HG03045 (cell line): ENCODE results near the gene EXOG.
A peak's percentile ranks its signal among the peaks of the same experiment; 100 is the strongest.

Experiments used
- ATAC-seq: cut with Tn5 transposase; IDR thresholded peaks from one replicate; pipeline ENCODE4 v1.9.1; 2021; ENCODE audit warnings: mild to moderate bottlenecking, moderate library complexity; ENCODE audit not compliant: unreplicated experiment

The EXOG gene

DNA sequence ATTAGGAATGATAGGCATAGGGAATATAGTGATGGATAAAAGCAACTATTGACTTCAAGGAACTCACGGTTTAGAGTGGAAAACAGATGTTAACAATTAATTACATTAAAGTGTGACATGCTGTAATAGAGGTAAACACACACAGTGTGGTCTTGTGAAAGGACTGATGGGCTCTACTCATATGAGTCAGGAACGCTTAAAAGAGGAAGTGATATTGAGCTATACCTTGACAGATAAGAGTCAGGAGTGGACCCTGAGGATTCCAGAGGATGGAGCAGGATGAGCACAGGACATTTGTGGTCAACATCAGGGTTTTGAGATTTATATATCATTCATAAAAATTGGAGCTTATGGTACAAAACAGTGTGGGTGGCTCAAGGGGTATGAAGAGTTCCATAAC, 11.0 kb downstream of the EXOG start:
- peak; percentile 92 for ATAC-seq

DNA sequence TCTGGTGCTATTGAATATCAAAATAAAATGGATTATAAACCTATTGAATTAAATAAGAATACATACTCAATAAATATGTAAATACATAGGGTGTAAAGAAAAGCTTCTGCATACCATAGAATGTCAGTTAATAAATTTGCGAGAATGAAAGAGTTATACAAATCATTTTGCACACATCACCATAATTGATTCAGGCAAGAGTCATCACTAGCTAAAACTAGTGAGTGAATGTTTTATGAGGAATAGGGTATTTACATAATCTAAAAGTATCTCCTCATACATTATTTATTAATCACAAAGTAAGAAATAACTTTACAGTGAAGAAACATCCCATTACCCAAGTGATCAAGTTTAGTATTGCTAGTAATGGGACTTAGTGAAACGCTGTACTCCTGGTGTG, 13.6 kb downstream of the EXOG start:
- no peak for ATAC-seq

DNA sequence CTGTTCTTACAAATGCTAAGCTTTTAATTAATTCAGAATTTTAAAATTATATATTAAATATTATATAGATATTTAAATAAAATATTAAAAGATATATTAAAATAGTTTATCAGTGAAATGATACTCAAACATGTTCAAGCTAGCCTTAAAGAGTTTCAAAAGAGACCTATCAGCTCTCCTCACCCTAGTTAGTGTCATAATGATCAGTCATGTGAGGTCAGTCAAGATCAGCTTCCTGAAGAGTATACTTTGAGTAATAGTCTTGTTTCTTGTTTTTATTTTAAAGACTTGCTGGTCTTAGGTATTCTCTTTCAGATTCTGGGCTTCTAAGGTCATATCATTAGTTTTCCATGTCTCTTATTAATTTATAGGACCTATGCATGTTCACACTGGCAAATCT, 14.5 kb downstream of the EXOG start:
- no peak for ATAC-seq

DNA sequence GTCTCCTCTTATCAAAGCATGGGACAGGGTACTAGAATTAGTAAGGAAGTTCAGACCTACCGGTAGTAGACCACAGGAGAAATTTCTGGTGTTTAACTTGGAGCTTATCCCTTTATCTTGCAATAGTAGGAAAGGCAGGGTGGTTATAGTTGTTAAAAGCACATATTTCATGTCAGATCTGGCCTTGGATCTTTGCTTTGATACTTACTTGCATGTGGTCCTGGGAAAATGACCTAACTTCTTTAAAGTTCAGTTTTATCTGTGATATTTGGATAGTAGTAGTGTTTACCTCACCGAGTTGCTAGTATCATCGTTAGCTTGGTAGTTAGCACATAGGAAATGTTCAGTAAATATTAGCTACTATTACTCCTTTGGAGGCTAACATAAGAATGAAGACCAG, 15.4 kb downstream of the EXOG start:
- no peak for ATAC-seq

DNA sequence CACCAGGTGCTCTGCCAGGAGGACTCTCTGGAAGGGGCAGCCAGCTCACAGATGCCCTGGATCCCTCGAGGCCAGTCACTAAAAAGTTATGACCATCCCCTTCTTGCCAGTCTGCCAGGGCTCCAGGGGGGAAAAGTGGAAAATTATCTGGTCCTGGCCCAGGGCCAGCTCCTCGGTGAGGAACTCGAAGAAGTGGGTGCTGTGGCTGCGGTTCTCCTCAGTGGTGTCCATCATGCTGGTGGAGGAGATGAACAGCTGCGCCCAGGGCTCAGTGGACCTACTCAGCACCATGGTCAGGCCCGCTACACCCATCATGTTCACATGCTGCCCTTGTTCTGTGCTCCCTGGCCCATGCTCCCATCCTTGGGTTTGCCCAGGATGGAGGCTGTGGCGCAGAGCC, 19.2 kb downstream of the EXOG start:
- no peak for ATAC-seq

DNA sequence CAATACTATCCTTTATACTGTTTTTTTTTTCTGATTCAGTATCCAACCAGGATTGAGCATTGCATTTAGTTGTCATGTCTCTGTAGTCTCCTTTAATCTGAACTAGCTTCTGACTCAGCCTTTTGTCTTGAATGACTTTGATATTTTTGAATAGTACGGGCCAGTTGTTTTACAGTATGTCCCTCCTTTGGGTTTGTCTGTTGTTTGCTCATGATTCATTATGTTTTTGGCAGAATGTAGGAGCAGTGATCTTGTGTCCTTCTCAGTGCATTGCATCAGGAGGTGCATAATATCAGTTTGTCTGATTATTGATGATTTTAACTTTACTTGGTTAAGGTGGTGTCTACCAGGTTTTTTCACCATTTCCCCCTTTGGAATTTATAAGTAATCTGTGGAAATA, 20.5 kb downstream of the EXOG start:
- no peak for ATAC-seq

DNA sequence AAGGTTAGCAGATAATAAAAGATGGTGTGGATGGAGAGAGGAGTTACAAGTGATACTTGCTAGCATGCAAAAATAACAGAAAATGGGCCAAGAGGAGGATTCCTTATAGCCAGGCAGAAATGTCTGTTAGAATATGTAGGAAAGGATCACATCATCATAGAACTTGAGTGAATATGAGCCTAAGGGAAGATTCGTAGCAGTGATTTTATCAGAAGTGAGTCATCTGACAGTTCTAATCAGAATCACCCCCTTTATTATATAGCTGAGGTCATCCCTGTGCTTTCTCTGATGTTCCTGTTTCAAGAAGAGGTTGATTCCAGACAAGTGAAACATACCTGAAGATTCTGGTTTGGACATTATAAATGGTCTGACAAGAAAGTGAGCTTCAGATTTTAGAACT, 22.9 kb downstream of the EXOG start:
- ATAC-seq = no peak

DNA sequence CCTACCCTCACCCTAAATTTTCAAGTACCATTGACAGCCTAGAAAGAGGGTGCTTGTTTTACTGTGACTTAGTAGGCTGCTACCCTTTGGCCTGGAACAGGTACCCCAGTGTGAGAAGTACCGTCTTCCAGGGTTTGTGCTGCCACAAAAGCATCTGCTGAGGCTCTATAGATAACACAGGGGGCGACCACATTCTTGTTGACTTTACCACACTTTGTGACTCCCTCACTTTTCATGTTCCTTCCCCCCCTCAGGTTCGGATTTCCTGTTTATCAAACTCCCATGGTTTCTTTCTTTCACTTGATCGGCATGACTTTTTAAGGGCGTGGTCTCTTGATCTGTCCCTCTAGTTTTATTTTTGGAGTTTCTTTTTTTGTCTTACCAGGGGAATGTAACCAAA, 23.5 kb downstream of the EXOG start:
- ATAC-seq = no peak

DNA sequence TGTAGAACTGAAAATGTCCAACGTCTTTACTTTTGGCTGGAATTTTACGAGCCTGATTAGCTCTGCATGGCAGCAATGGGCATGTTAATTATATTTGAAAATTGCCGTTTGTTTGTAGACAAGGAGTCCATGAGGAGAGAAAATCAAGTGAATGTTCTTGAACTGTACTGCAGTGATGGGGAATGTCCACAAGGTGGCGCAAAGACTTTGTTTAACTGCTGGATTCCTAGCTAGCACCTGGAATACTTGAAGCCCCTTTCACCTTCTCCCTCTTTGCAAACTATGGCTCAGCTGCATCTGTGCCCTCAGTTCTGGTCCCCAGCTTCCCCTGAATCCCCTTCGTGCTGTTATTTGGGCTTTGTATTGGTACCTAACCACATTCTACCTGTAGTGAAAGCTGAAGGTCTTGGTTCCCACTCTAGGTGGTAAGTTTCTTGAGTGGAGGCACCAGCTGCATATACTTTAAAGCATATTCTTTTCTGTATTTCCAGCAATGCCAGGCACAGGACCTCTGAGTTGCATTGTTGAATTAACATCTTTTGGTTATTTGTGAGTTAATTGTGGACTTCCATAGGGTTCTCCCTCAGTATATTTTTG, 25.3 kb downstream of the EXOG start:
- no peak for ATAC-seq

DNA sequence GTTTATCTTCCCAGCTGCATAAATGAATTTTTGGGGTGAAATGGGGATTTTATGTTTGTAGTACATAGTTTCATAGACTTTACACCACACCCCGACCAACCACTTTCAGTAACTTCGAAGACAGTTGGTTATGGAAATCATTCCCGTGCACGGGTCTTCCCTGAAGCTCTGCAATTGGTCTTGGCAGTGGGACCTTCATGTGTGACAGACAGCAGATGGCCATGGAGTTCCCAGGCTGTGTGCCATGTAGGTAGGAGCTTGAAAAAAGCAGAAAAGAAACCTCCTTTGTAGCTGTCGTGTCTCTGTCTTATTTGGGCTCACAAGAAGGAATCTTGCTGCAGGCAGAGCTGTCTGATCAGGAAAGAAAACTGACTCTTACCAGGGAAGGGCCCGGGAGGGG, 25.9 kb downstream of the EXOG start:
- ATAC-seq = no peak

DNA sequence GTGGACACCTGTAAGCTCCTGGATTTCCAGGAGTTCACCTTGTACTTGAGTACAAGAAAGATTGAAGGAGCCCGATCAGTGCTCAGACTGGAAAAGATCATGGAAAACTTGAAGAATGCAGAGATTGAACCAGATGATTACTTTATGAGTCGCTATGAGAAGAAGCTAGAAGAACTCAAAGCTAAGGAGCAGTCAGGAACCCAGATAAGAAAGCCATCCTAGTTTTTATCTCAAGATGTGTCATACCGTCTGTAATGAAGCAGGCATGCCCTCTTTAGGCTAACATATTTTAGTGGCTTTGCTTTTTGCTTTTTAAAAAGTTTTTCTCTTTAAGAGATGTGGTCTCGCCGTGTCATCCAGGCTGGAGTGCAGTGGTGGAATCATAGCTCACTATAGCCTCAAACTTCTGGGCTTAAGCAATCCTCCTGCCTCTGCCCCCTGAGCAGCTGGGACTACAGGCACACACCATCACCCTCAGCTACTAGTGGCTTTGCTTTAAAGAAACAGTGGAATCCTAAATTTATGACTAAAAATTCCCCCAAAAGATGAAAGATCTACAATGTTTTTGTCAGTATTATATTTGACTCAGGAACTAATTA, 28.1 kb downstream of the EXOG start:
- ATAC-seq = no peak

DNA sequence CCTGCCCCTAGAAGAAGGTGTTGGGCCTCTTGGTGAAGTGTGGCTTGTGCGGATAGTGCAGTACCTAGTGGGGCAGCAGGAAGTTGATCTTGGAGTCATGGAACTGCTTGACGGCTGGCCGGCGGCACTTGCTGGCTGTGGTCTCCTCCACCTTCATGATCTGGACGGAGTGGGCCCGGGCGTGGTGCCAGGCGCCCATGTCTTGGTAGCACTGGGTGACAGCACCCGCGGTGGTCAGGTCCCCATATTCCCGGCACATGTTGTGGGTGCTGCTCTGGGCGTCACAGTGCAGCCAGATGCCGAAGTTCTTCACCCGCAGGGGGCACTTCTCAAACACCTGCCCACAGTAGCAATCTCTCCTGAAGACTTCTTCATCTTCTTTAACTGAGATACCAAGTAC, 30.7 kb downstream of the EXOG start:
- no peak for ATAC-seq

DNA sequence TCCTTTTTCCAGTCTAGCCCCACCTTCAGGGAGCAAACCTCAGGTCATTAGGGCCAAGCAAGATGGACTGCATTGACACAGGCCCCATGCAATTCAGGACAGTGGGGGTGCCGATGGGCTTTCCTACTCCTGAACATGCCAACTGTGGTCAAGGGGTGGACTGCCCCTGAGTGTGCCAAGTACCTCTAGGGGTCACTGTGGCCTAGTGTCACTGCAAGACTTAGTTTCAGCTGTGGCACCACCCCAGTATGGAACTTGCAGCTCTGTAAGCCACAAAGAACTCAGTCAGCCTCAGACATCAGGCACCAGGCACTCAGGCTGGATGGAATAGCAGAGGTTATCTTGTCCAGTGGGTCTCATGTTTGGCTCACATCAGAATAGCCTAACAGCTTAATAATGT, 32.3 kb downstream of the EXOG start:
- ATAC-seq = no peak

DNA sequence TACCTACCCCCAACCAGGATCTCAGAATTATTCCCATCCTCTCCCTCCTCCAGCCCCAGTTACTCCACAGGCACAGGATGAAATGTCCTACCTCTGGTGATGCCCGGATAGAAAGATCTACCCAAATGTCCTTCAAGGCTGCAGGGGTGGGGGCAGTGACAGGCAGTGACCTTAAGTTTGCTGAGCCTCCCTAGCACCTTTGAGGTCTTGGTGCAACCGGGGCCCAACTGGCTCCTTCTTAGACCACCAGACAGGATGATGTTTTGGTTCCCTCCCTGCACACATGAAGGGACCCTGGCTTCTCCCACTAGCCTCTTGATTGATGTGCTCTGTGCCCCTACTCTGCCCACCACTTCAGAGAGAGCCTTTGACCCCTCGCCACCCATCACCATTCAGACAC, 36.4 kb downstream of the EXOG start:
- no peak for ATAC-seq

DNA sequence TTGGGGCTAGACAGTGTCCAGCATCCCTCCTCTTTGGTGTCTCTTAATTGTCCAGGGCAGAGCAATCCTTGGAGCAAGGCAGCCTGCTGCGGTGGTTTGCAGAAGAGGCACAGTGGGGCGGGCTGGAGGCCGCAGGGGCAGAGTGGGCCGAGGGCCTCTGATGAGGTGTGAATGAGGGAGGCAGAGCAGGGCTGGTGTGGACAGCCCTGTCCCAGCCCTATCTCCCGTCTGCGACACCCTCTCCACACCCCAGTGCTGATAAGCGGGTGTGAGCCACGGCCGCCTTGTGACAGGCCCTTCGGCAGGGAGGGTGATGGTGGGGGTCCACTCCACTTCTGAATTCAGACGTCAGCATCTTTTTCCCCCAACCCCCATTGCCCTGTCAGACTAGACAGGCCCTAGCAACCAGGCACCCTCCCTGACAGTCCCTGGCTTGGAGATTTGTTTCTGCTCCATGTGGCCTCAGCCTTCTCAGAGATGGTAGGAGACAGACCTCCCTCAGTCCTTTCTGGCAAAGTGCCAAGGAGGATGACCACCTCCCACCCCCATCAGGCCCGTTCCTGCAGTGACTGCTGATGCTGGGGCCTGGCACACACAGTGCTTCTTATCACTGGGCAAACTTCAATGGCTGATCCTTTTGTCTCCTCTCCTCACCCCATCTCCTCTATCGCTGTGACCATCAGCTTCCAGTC, 37.3 kb downstream of the EXOG start:
- ATAC-seq = no peak

DNA sequence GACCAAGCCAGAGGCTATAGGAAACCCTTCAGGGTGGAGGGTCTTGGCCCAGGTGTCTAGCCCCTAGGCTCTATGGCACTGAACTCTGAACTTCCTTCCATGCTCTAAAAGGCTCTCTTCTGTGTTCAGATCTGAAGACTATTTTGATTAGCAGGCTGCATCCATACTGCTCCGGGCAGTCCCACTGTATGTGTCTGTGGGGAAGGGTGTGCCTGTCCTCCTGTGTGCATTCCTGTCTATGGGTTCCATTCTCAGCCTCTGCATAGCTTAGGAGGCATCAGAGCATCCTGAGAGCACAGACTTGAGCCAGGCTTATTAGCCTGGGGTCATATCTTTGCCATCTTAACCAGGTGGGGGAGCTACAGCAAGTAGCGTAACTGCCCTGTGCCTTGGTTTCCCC, 38.0 kb downstream of the EXOG start:
- no peak for ATAC-seq

DNA sequence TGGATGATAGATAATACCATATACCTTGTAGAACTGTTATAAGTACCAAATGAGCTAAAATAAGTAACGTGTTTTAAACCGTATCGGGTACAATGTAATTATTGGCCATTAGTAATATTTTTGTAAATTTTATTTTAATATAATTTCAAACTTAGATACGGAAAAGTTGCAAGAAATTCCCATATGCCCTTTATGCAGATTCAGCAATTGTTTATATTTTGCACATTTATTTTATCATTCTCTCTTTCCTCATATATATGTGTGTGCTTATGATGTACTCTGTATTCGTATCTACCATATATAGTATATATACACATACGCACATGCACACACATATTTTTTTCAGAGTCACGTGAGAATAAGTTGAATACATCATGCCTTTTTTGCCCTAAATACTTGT, 38.5 kb downstream of the EXOG start:
- ATAC-seq = no peak

DNA sequence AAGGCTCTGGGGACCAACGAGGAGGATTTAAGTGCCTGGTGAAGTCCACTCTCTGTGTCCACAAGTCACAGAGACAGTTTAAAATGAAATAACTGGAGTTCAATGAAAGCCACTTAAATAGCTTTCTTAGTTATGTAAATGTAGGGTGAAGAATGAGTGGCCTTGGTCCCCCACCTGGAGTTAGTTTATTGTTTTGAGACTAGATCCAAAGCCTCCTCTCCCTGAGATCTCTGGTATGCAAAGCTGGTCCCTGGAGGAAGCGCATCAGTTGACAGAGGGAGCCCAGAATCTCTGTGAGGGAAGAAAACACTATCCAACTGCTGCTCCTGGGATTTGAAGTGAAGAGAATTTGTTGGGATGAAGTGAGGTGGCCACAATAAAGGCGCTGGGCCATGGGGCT, 40.5 kb downstream of the EXOG start:
- no peak for ATAC-seq

DNA sequence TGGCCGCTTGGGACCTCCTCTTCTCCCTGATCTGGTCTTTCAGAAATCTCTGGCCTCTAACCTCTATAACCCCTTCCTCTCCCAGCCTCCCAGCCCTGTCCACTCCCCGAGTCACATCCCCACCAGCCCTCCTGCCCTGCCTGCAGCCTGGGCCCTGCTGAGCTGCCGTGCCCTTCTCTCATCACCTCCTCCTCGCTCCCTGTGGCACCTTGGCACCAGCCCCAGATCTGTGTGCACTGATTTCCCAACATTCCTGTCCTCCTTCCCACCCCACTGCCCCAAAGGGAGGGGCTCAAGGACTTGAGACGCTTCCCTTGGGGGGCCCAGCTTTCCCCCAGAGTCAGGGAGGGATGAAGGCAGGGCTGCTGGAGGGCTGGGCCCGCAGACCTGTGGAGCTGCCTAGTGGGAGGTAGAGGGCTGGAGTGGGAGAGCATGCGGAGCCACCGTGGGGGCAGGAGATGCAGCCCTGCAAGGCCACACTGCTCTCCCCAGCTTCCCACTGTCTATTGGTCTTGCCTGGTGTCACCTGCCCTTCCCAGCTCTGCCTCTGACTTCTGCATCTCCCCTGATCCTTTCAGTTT, 42.7 kb downstream of the EXOG start:
- no peak for ATAC-seq

DNA sequence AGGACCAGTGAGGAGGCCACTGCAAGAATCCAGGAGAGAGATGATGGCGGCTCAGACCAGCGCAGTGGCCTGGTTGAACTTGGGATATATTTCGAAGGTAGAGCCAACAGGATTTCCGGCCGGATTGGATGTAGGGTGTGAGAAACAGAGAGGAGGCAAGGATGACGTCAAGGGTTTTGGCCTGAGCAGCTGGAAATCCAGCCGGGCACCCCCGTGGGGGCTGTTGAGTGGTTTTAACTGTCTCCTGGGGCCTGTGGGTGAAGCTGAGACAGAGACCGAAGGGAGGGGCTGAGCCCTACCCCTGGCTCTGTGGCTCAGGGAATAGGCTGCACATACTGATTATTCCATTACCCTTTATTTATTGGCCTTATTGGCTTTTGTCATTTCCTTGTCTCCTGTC, 45.7 kb downstream of the EXOG start:
- ATAC-seq = no peak

DNA sequence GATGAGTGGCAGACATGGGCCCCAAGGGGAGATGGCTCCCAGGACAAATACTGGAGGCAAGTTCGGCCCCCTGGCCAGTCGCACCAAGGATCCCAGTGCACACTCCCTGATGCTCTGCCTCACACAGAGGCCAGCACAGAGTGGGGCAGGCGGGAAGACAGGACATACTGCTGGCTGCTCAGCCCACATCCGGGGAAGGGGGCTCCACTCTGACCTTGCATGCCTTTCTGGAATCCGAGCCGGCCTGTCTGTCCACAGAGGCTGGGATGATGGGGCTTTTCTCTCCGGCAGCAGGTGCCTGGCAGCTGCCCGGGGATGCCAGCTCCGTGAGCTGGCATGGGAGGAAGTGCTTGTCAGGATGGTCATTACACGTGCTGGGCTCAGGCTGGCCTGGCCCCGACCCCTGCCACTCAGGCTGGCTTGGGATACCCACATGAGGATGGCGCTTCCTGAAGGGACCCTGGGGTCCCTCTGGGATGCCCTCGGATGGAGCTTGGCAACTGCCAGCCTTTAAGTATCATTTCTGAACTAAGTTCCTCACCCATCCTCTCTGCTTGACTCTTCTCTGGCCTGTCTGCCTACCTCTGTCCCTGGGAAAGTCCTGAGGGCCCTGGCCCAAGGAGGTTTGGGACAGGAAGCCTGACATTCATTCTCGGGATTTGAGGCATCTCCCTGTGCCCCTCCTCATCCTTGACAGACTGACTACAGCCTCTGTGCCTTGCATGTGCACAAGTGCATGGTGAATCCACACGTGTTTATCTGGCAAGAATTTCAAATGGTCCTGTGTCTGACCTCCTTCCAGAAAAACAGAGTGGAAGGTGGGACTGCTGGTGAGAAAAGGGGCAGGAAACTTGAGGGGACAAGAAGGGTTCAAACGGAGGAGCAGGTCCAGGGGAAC, 46.5 kb downstream of the EXOG start:
- no peak for ATAC-seq
